Measurements from ENCODE around the gene TSPAN15.

Gene TSPAN15

GRCh38 chr10:69496352-69497230 is 45.3 kb downstream of the TSPAN15 start:
- H3K4me3 ChIP-seq (ENCODE audit: low read depth, low read length): no peak overlapping the region
- no peak overlapping the region for H3K27ac ChIP-seq (ENCODE audit: extremely low read depth, low read depth, low read length)
- H3K9me3 ChIP-seq (ENCODE audit: control insufficient read depth, insufficient read depth, low read depth, low read length): no peaks in the 10 kb centered on the region
- TF ChIP-seq ZNF768 (tag by site-specific recombination; IDR thresholded peaks at IDR 0.05) (peak; percentile 85), ZNF202 (tag by site-specific recombination; IDR thresholded peaks at IDR 0.05; ENCODE audit: borderline replicate concordance) (no peak)
- no peaks in the 10 kb centered on the region for H3K36me3 ChIP-seq (ENCODE audit: control insufficient read depth in 2 of 2, insufficient read depth in 1 of 2, low read length in 2 of 2)
- CTCF ChIA-PET: interaction anchor here (0.6 to 1.8 kb wide), 2 partner anchors 11 to 71 kb away, joined by 3 to 7 read pairs; no protein-coding TSS in a partner anchor
- H3K4me1 ChIP-seq (ENCODE audit: control insufficient read depth, insufficient read depth, low read length): no peaks in the 10 kb centered on the region
- POLR2A ChIA-PET: no interaction called here

DNA sequence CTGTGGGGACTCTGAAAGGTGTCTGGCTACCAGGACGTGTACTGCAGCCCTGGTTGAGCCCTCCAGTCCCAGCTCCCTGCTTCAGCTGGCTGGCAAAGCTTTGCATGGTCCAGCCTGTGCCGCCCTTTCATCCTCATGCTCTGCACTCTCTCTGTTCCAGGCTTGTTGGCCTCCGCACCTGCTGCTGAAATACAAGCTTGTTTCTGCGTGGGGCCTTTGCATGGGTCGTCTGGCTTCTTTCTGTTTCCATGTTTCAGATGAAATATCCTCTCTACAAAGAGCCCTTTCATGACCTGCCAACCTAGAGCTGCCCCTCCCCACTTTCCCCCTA is 45.9 kb downstream of the TSPAN15 start:
- CTCF ChIA-PET: interaction anchor here (1.8 kb wide), 1 partner anchor 11 kb away, joined by 7 read pairs; no protein-coding TSS in a partner anchor
- TF ChIP-seq ZNF354C (tag by site-specific recombination; IDR thresholded peaks at IDR 0.05; ENCODE audit: borderline replicate concordance, low read depth) (no peak), ZNF121 (tag by site-specific recombination; IDR thresholded peaks at IDR 0.05) (no peak), ZNF843 (tag by site-specific recombination; IDR thresholded peaks at IDR 0.05) (no peak), SCRT2 (tag by site-specific recombination; IDR thresholded peaks at IDR 0.05) (no peak), ZNF248 (tag by site-specific recombination; IDR thresholded peaks at IDR 0.05) (no peak), KLF9 (tag by site-specific recombination; IDR thresholded peaks at IDR 0.05; ENCODE audit: low read depth) (no peak), ZNF518A (tag by site-specific recombination; conservative IDR thresholded peaks at IDR 0.05; ENCODE audit: low read depth) (no peak)

GRCh38 chr10:69497611-69498390 is 46.5 kb downstream of the TSPAN15 start:
- Histone ChIP-seq H3K9me3 (ENCODE audit: control insufficient read depth, insufficient read depth, low read depth, low read length) (no peaks in the 10 kb centered on the region), H3K4me3 (ENCODE audit: low read depth, low read length) (no peak overlapping the region), H3K27ac (ENCODE audit: extremely low read depth, low read depth, low read length) (no peak overlapping the region), H3K36me3 (ENCODE audit: control insufficient read depth in 2 of 2, insufficient read depth in 1 of 2, low read length in 2 of 2) (no peaks in the 10 kb centered on the region), H3K4me1 (ENCODE audit: control insufficient read depth, insufficient read depth, low read length) (no peaks in the 10 kb centered on the region)
- TF ChIP-seq HOXC10 (CRISPR knock-in tag; IDR thresholded peaks at IDR 0.05) (no peak), MEIS1 (CRISPR knock-in tag; IDR thresholded peaks at IDR 0.05; ENCODE audit: borderline replicate concordance) (no peak)
- CTCF ChIA-PET: interaction anchor here (1.8 kb wide), 1 partner anchor 10 kb away, joined by 7 read pairs; no protein-coding TSS in a partner anchor
- POLR2A ChIA-PET: no interaction called here

More for the DNA sequence above, 45.9 kb downstream of the TSPAN15 start:
- H3K9me3 ChIP-seq (ENCODE audit: control insufficient read depth, insufficient read depth, low read depth, low read length): no peaks in the 10 kb centered on the region
- no peak overlapping the region for H3K27ac ChIP-seq (ENCODE audit: extremely low read depth, low read depth, low read length)
- no peaks in the 10 kb centered on the region for H3K36me3 ChIP-seq (ENCODE audit: control insufficient read depth in 2 of 2, insufficient read depth in 1 of 2, low read length in 2 of 2)
- H3K4me1 ChIP-seq (ENCODE audit: control insufficient read depth, insufficient read depth, low read length): no peaks in the 10 kb centered on the region
- POLR2A ChIA-PET: no interaction called here
- H3K4me3 ChIP-seq (ENCODE audit: low read depth, low read length): no peak overlapping the region
